HCT116 (cell line): ENCODE results near the gene TNFSF8. TPM values are rescaled to one million over a fixed set of nuclear protein-coding genes. Genes with fewer than 3 reads are reported as not detected.

Source experiments
- ATAC-seq: fragments of 200-7000 bp; cut with Tn5 transposase; 2 replicates; pipeline ENCODE4 v1.9.1; 2020; ENCODE audit warnings: mild to moderate bottlenecking, moderate library complexity
- BruUV-seq: library from RNA; stranded (reverse); fragments of 400-500 nt; replicated peaks from 2 replicates; lab custom pipeline; 2021; lab: Mats Ljungman, UMichigan
- CTCF ChIA-PET: fragments of 300-600 bp; sonication (Branson Sonifier 250); formaldehyde crosslinking; loops from one replicate; lab custom pipeline; 2021; ENCODE audit warnings: antibody characterized with exemption; lab: Charles Lee
- POLR2A ChIA-PET: fragments of 300-600, 350-600 bp; sonication (Branson Sonifier 250); formaldehyde crosslinking; loops from one replicate; lab custom pipeline; 2021; ENCODE audit warnings: antibody characterized with exemption; lab: Charles Lee
- RAD21 ChIA-PET, 2 experiments: fragments of 300-600 bp; sonication (Branson Sonifier 250); formaldehyde crosslinking; loops; one replicate each; lab custom pipeline; 2023; ENCODE audit warnings: low total read pairs in 2 of 2; ENCODE audit not compliant: uncharacterized antibody in 2 of 2, unreplicated experiment in 2 of 2, low non-redundant PET in 1 of 2; lab: Charles Lee
- DNase-seq: peaks from one replicate; pipeline ENCODE4 v3.0.0-alpha.2; 2010; ENCODE audit warnings: low read depth, low spot score
- H2AFZ ChIP-seq: fragments of 200-600 bp; shearing (Covaris generic), sonication (generic); 2 replicates; pipeline ENCODE4 v1.6.1; 2017; ENCODE audit warnings: low read depth, mixed run types, mixed read lengths, antibody characterized with exemption, low read length; ENCODE audit not compliant: poor library complexity, severe bottlenecking
- H3K27ac ChIP-seq: 2 replicates; pipeline ENCODE4 v1.5.1; 2012; ENCODE audit warnings: low read depth, low read length
- H3K27me3 ChIP-seq: fragments of 200-600 bp; sonication (generic); 2 replicates; pipeline ENCODE4 v1.6.1; 2016; ENCODE audit warnings: mixed run types, low read length, mixed read lengths; ENCODE audit not compliant: insufficient read depth
- H3K36me3 ChIP-seq, 2 experiments: fragments of 200-500 bp in 1 of 2; fragments of 200-600 bp in 1 of 2; sonication (Bioruptor generic) in 1 of 2; sonication (generic) in 1 of 2; 2 replicates each; pipeline versions ENCODE4 v1.5.1 to v1.6.1; 2014 to 2016; ENCODE audit warnings: low read length in 2 of 2, inconsistent platforms in 1 of 2, mixed read lengths in 1 of 2, mixed run types in 1 of 2; ENCODE audit not compliant: insufficient read depth in 2 of 2, control insufficient read depth in 1 of 2
- H3K4me1 ChIP-seq, 2 experiments: fragments of 200-600 bp in 1 of 2; sonication (generic) in 1 of 2; 2 replicates each; pipeline versions ENCODE4 v1.5.1 to v1.6.1; 2012 to 2017; ENCODE audit warnings: low read length in 2 of 2, inconsistent platforms in 1 of 2, mild to moderate bottlenecking in 1 of 2, mixed read lengths in 1 of 2, mixed run types in 1 of 2, moderate library complexity in 1 of 2; ENCODE audit not compliant: insufficient read depth in 2 of 2, control insufficient read depth in 1 of 2
- H3K4me2 ChIP-seq: fragments of 200-600 bp; sonication (generic); 2 replicates; pipeline ENCODE4 v1.6.1; 2017; ENCODE audit warnings: mixed run types, low read length, mixed read lengths
- H3K4me3 ChIP-seq, 2 experiments: fragments of 200-600 bp in 1 of 2; sonication (generic) in 1 of 2; replicated peaks in 1 of 2; 2 replicates each; pipeline ENCODE4 v1.5.1; 2011 to 2016; ENCODE audit warnings: low read length in 2 of 2, control low read depth in 1 of 2, low read depth in 1 of 2, mild to moderate bottlenecking in 1 of 2, mixed read lengths in 1 of 2, mixed run types in 1 of 2
- H3K79me2 ChIP-seq: fragments of 200-600 bp; sonication (generic); 2 replicates; pipeline ENCODE4 v1.6.1; 2017; ENCODE audit warnings: mild to moderate bottlenecking, mixed run types, low read length, moderate library complexity, mixed read lengths; ENCODE audit not compliant: insufficient read depth
- H3K9ac ChIP-seq: fragments of 200-600 bp; sonication (generic); 2 replicates; pipeline ENCODE4 v1.6.1; 2016; ENCODE audit warnings: low read length, mixed read lengths
- H3K9me2 ChIP-seq: fragments of 200-600 bp; sonication (generic), shearing (Covaris generic); 2 replicates; pipeline ENCODE4 v1.6.1; 2017; ENCODE audit warnings: mixed run types, mild to moderate bottlenecking, moderate library complexity; ENCODE audit not compliant: insufficient read depth
- H3K9me3 ChIP-seq, 2 experiments: fragments of 200-500 bp in 1 of 2; fragments of 200-600 bp in 1 of 2; sonication (Bioruptor generic) in 1 of 2; sonication (generic) in 1 of 2; 2 replicates each; pipeline ENCODE4 v1.6.1; 2014 to 2017; ENCODE audit warnings: low read length in 2 of 2, mixed read lengths in 2 of 2, inconsistent platforms in 1 of 2, low read depth in 1 of 2, mild to moderate bottlenecking in 1 of 2, mixed run types in 1 of 2, moderate library complexity in 1 of 2; ENCODE audit not compliant: control insufficient read depth in 1 of 2, insufficient read depth in 1 of 2
- H4K20me1 ChIP-seq: fragments of 200-600 bp; sonication (generic), shearing (Covaris generic); 2 replicates; pipeline ENCODE4 v1.6.1; 2017; ENCODE audit warnings: mixed run types, mild to moderate bottlenecking, moderate library complexity; ENCODE audit not compliant: insufficient read depth
- CEBPB ChIP-seq: IDR thresholded peaks from 2 replicates; pipeline ENCODE4 v1.6.1; 2012; ENCODE audit warnings: low read depth
- CTCF ChIP-seq, 3 experiments: fragments of 200-600 bp in 1 of 3; sonication (generic) in 1 of 3; IDR thresholded peaks in 2 of 3; conservative IDR thresholded peaks in 1 of 3; 2 replicates each; pipeline ENCODE4 v1.5.1; 2012 to 2017; ENCODE audit warnings: low read depth in 2 of 3, low read length in 2 of 3, antibody characterized with exemption in 1 of 3, borderline replicate concordance in 1 of 3, control low read depth in 1 of 3, mild to moderate bottlenecking in 1 of 3, mixed read lengths in 1 of 3, mixed run types in 1 of 3, moderate library complexity in 1 of 3; ENCODE audit not compliant: insufficient read depth in 1 of 3
- EGR1 ChIP-seq: IDR thresholded peaks from 2 replicates; pipeline ENCODE4 v1.6.1; 2012; ENCODE audit warnings: low read depth
- EZH2 ChIP-seq: fragments of 200-600 bp; sonication (generic); IDR thresholded peaks from 2 replicates; pipeline ENCODE4 v1.6.1; 2017; ENCODE audit warnings: antibody characterized with exemption, mixed run types
- EZH2phosphoT487 ChIP-seq: fragments of 200-600 bp; IDR thresholded peaks from 2 replicates; pipeline ENCODE4 v1.6.1; 2018; ENCODE audit warnings: antibody characterized with exemption, borderline replicate concordance
- FOSL1 ChIP-seq: IDR thresholded peaks from 2 replicates; pipeline ENCODE4 v1.6.1; 2012; ENCODE audit warnings: low read depth
- JUND ChIP-seq: IDR thresholded peaks from 2 replicates; pipeline ENCODE4 v1.6.1; 2012
- POLR2A ChIP-seq: IDR thresholded peaks from 2 replicates; pipeline ENCODE4 v1.7.0; 2011; ENCODE audit warnings: borderline replicate concordance; ENCODE audit not compliant: insufficient read depth, insufficient read length; ENCODE audit errors: extremely low read depth
- POLR2AphosphoS5 ChIP-seq: IDR thresholded peaks from 2 replicates; pipeline ENCODE4 v1.6.1; 2011; ENCODE audit warnings: mild to moderate bottlenecking, low read depth, low read length, moderate library complexity
- RAD21 ChIP-seq: IDR thresholded peaks from 2 replicates; pipeline ENCODE4 v1.6.1; 2012; ENCODE audit warnings: low read depth, mild to moderate bottlenecking
- REST ChIP-seq: IDR thresholded peaks from 2 replicates; pipeline ENCODE4 v1.6.1; 2012; ENCODE audit warnings: low read depth
- SIN3A ChIP-seq: IDR thresholded peaks from 2 replicates; pipeline ENCODE4 v1.6.1; 2012; ENCODE audit warnings: low read depth
- SP1 ChIP-seq: IDR thresholded peaks from 2 replicates; pipeline ENCODE4 v1.6.1; 2012; ENCODE audit warnings: low read depth
- SRF ChIP-seq: IDR thresholded peaks from 2 replicates; pipeline ENCODE4 v1.6.1; 2012; ENCODE audit warnings: low read depth
- YY1 ChIP-seq: IDR thresholded peaks from 2 replicates; pipeline ENCODE4 v1.6.1; 2011; ENCODE audit warnings: low read length, low read depth, moderate library complexity, mild to moderate bottlenecking; ENCODE audit not compliant: insufficient replicate concordance; ENCODE audit errors: extremely low read depth
- ZFX ChIP-seq: fragments of 450-650 bp; IDR thresholded peaks from 2 replicates; pipeline ENCODE4 v1.6.1; 2017
- ZNF274 ChIP-seq: fragments of 200-500 bp; sonication (Bioruptor generic); IDR thresholded peaks from 2 replicates; pipeline ENCODE4 v1.6.1; 2014; ENCODE audit warnings: mild to moderate bottlenecking, low read depth, low read length, inconsistent platforms
- intact Hi-C: fragments of 100-400 bp; cut with micrococcal nuclease; formaldehyde crosslinking; loops from 2 replicates; pipeline ENCODE4 v1.10.0; 2022
- total RNA-seq: library from RNA; stranded (reverse); gene quantifications from one replicate; pipeline ENCODE4 v1.2.1, GENCODE V29; 2021; ENCODE audit not compliant: unreplicated experiment
- TF ChIP-seq, protein P1 (sequence below): IDR thresholded peaks from 2 replicates; pipeline ENCODE4 v1.6.1; 2012
- TF ChIP-seq, protein P2 (sequence below): IDR thresholded peaks from 2 replicates; pipeline ENCODE4 v1.6.1; 2011; ENCODE audit warnings: mild to moderate bottlenecking, low read length, moderate library complexity; ENCODE audit not compliant: insufficient replicate concordance; ENCODE audit errors: extremely low read depth
- TF ChIP-seq, protein P3 (sequence below): IDR thresholded peaks from 2 replicates; pipeline ENCODE4 v1.6.1; 2012

TNFSF8 gene
- total RNA-seq, 1 experiment from 2014 or later, result not detected

- H3K79me2 ChIP-seq, result no peaks in the 10 kb centered on the region
- no peak overlapping the region for H2AFZ ChIP-seq
- H3K27ac ChIP-seq, result no peak overlapping the region
- no peak overlapping the region for H3K9ac ChIP-seq
- intact Hi-C loops, result no loop called here
- ChIA-PET POLR2A (no interaction called here), CTCF (no interaction called here), RAD21 (no interaction called here)
- no peak overlapping the region for H3K4me3 ChIP-seq
- H3K4me2 ChIP-seq, result no peak overlapping the region
- H3K9me2 ChIP-seq, result no peaks in the 10 kb centered on the region
- H3K27me3 ChIP-seq, result no peaks in the 10 kb centered on the region
- no peak for ATAC-seq
- no peaks in the 10 kb centered on the region for H4K20me1 ChIP-seq
- no peaks in the 10 kb centered on the region for H3K9me3 ChIP-seq
- BruUV-seq, result no TSS peak
- H3K4me1 ChIP-seq, result peaks cover 0 to 2% of the 10 kb centered on the region in 2 experiments; a peak in 2 of 4 replicates
- DNase-seq, result no peak
- TF ChIP-seq CTCF (IDR thresholded peaks at IDR 0.05 in 2 of 3, conservative IDR thresholded peaks at IDR 0.05 in 1 of 3; ENCODE audit: borderline replicate concordance in 1 of 3, insufficient read depth in 1 of 3, low read depth in 2 of 3, low read length in 2 of 3) (no peak), EGR1 (no peak), JUND (no peak), POLR2A (no peak), FOSL1 (no peak), CEBPB (no peak), SRF (no peak), SIN3A (no peak), ZNF274 (no peak), REST (no peak), YY1 (no peak), EZH2 (no peak), SP1 (no peak), RAD21 (no peak), EZH2phosphoT487 (no peak), ZFX (no peak), POLR2AphosphoS5 (no peak)
- TF ChIP-seq, protein P1, sequence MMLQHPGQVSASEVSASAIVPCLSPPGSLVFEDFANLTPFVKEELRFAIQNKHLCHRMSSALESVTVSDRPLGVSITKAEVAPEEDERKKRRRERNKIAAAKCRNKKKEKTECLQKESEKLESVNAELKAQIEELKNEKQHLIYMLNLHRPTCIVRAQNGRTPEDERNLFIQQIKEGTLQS, result no peak
- TF ChIP-seq, protein P2, sequence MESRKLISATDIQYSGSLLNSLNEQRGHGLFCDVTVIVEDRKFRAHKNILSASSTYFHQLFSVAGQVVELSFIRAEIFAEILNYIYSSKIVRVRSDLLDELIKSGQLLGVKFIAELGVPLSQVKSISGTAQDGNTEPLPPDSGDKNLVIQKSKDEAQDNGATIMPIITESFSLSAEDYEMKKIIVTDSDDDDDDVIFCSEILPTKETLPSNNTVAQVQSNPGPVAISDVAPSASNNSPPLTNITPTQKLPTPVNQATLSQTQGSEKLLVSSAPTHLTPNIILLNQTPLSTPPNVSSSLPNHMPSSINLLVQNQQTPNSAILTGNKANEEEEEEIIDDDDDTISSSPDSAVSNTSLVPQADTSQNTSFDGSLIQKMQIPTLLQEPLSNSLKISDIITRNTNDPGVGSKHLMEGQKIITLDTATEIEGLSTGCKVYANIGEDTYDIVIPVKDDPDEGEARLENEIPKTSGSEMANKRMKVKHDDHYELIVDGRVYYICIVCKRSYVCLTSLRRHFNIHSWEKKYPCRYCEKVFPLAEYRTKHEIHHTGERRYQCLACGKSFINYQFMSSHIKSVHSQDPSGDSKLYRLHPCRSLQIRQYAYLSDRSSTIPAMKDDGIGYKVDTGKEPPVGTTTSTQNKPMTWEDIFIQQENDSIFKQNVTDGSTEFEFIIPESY, result no peak
- TF ChIP-seq, protein P3, sequence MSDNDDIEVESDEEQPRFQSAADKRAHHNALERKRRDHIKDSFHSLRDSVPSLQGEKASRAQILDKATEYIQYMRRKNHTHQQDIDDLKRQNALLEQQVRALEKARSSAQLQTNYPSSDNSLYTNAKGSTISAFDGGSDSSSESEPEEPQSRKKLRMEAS, result no peak
- H3K36me3 ChIP-seq, result no peaks in the 10 kb centered on the region
These were observed 63.1 kb downstream of the TNFSF8 start for GRCh38 chr9:114867327-114867726.
